Smooth muscle cell (in vitro differentiated cells): ENCODE results near the gene TET3. TPM values are rescaled to one million over a fixed set of nuclear protein-coding genes. Genes with fewer than 3 reads are reported as not detected.

ENCODE experiments used
- DNase-seq: peaks from one replicate; lab custom pipeline; 2025; ENCODE audit not compliant: unreplicated experiment; lab: John Stamatoyannopoulos, UW
- H2AFZ ChIP-seq: fragments of 200-600 bp; sonication (generic); 2 replicates; pipeline ENCODE4 v1.6.0; 2016; ENCODE audit warnings: antibody characterized with exemption, low read depth, mild to moderate bottlenecking
- H3F3A ChIP-seq: fragments of 200-600 bp; sonication (generic); 2 replicates; pipeline ENCODE4 v1.6.0; 2017; ENCODE audit warnings: antibody characterized with exemption, low read depth
- H3K27ac ChIP-seq: fragments of 200-600 bp; sonication (generic); 2 replicates; pipeline ENCODE4 v1.5.1; 2016; ENCODE audit warnings: low read depth, mild to moderate bottlenecking
- H3K27me3 ChIP-seq: fragments of 200-600 bp; sonication (generic); 2 replicates; pipeline ENCODE4 v1.6.1; 2016; ENCODE audit warnings: low read depth, mild to moderate bottlenecking
- H3K36me3 ChIP-seq: fragments of 200-600 bp; sonication (generic); 2 replicates; pipeline ENCODE4 v1.5.1; 2016; ENCODE audit warnings: low read depth
- H3K4me1 ChIP-seq: fragments of 200-600 bp; sonication (generic); 2 replicates; pipeline ENCODE4 v1.5.1; 2016; ENCODE audit warnings: low read depth
- H3K4me2 ChIP-seq: fragments of 200-600 bp; sonication (generic); 2 replicates; pipeline ENCODE4 v1.6.0; 2016; ENCODE audit warnings: mild to moderate bottlenecking
- H3K4me3 ChIP-seq: fragments of 200-600 bp; sonication (generic); 2 replicates; pipeline ENCODE4 v1.5.1; 2016; ENCODE audit warnings: mild to moderate bottlenecking
- H3K79me2 ChIP-seq: fragments of 200-600 bp; sonication (generic); 2 replicates; pipeline ENCODE4 v1.6.0; 2016; ENCODE audit warnings: low read depth, mild to moderate bottlenecking
- H3K9ac ChIP-seq: fragments of 200-600 bp; sonication (generic); 2 replicates; pipeline ENCODE4 v1.6.0; 2016; ENCODE audit warnings: low read depth
- H3K9me3 ChIP-seq: fragments of 200-600 bp; sonication (generic); replicated peaks from 2 replicates; pipeline ENCODE4 v1.5.1; 2016; ENCODE audit warnings: low read depth
- H4K20me1 ChIP-seq: fragments of 200-600 bp; sonication (generic); 2 replicates; pipeline ENCODE4 v1.6.0; 2016; ENCODE audit warnings: low read depth
- CTCF ChIP-seq: fragments of 200-600 bp; sonication (generic); IDR thresholded peaks from 2 replicates; pipeline ENCODE4 v1.5.1; 2017; ENCODE audit warnings: borderline replicate concordance, mild to moderate bottlenecking, antibody characterized with exemption; ENCODE audit not compliant: insufficient read depth, poor library complexity, severe bottlenecking
- WGBS: methylation state at CpG from one replicate; pipeline ENCODE4 v1.1.7; 2016; ENCODE audit warnings: low lambda C conversion rate; 5-methylcytosine and 5-hydroxymethylcytosine counted together
- polyA plus RNA-seq: library from polyadenylated mRNA; unstranded; fragments of >200 nt; fragmentation: Nextera tagmentation; extraction: Ambion mirVana; gene quantifications from 2 replicates; pipeline ENCODE4 v1.2.1, GENCODE V29; 2016
- total RNA-seq: library from RNA; depleted of rRNA; stranded (reverse); fragments of >200 nt; gene quantifications from 2 replicates; pipeline ENCODE4 v1.2.3, GENCODE V29; 2014

Gene TET3
- total and polyA plus RNA-seq, 2 experiments from 2014 or later = 3.2 to 12.7 TPM

DNA sequence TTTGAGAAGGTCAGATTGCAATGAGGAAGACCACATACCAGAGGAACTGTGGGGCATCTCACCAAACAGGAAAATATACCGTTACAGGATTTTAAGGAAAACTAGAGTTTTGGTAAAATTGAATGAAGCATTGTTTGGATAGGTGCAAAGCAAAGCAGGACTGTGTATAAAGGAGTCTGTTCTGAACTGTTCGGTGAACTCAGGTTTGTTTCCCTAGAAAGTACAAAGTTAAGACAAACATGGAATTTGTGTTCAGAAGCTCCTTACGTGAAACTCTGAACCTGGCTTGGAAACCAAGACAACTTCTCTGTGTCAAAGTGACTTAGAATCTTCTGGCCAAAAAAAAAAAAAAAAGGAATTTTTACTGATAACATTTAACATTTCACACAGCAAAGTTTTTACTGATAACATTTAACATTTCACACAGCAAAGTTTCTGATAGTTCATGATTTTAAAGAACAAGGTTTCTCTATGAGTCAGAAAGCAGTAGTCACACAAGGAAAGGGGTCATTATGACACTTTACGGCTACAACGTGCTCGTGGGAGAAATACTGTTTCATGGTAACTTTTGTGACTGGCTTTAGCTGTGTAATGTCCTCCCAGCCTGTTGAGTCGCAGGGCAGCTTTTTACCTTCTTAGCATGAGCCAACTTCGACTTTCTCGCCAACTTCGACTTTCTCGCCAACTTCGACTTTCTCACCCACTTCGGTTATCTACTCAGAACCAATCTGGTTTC lies 21.2 kb upstream of the TET3 start:
- Histone ChIP-seq H3K36me3 (peaks cover 14% of the 10 kb centered on the region), H3K9me3 (no peaks in the 10 kb centered on the region), H3K27me3 (no peaks in the 10 kb centered on the region), H3K4me2 (no peak overlapping the region), H3K4me1 (no peaks in the 10 kb centered on the region), H2AFZ (no peak overlapping the region), H4K20me1 (no peaks in the 10 kb centered on the region), H3K9ac (no peak overlapping the region), H3F3A (peaks cover 9% of the 10 kb centered on the region), H3K79me2 (no peaks in the 10 kb centered on the region), H3K4me3 (no peak overlapping the region), H3K27ac (no peak overlapping the region)
- no peak for DNase-seq
- no peak for TF ChIP-seq CTCF
- WGBS = 73% methylated on average over 13 of the region's 13 CpGs

DNA sequence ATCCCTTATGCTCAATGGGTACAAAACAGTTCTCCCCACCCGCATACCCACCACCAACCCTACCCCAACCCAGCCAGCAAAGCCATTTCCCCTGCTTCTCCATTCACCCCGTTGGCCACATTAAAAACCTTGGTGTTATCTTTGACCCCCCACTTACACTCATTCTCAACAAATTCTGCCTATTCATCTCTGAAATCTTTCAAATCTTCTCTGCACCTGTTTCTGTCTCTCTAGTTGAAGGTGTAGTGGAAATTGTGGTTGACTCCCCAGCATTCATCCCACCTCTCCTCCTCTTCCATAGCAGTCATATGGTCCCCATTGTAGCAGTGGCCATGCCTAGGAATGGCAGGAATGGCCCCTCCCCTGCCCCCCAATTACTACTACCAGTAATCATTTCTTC lies 20.5 kb upstream of the TET3 start:
- Histone ChIP-seq H3K9me3 (no peaks in the 10 kb centered on the region), H3K9ac (no peak overlapping the region), H3F3A (peaks cover 9% of the 10 kb centered on the region), H3K4me3 (no peak overlapping the region), H2AFZ (no peak overlapping the region), H3K36me3 (peaks cover 7% of the 10 kb centered on the region), H4K20me1 (no peaks in the 10 kb centered on the region), H3K27me3 (no peaks in the 10 kb centered on the region), H3K4me1 (no peaks in the 10 kb centered on the region), H3K79me2 (no peaks in the 10 kb centered on the region), H3K27ac (no peak overlapping the region), H3K4me2 (no peak overlapping the region)
- DNase-seq = no peak
- no peak for TF ChIP-seq CTCF
- 87% methylated on average over 2 of the region's 2 CpGs for WGBS

- WGBS = 96% methylated on average over 3 of the region's 3 CpGs
These were observed 19.7 kb upstream of the TET3 start for GRCh38 chr2:73965053-73965452.

More at GRCh38 chr2:73965053-73965452, 19.7 kb upstream of the TET3 start:
- Histone ChIP-seq H2AFZ (no peak overlapping the region), H3K4me1 (no peaks in the 10 kb centered on the region), H3K27ac (no peak overlapping the region), H3K4me2 (no peak overlapping the region), H3K36me3 (no peaks in the 10 kb centered on the region), H3K27me3 (no peaks in the 10 kb centered on the region), H3K79me2 (no peaks in the 10 kb centered on the region), H3K9ac (no peak overlapping the region), H3K9me3 (no peaks in the 10 kb centered on the region), H3K4me3 (no peak overlapping the region), H4K20me1 (no peaks in the 10 kb centered on the region), H3F3A (peaks cover 9% of the 10 kb centered on the region)
- no peak for DNase-seq
- TF ChIP-seq CTCF = no peak
